NCI-H510A (cell line): ENCODE data around the gene G3BP1.
"Not testable (repeated sequence)": the region's sequence is repeated elsewhere in the genome, so short reads cannot be mapped to it uniquely, and the experiment has no call there.

Experiments used
- DNase-seq: peaks from one replicate; lab custom pipeline; 2025; lab: John Stamatoyannopoulos, UW

G3BP1 gene

GRCh38 chr5:151757233-151758140 lies 14.3 kb upstream of the G3BP1 start:
- DNase-seq = no peak

GRCh38 chr5:151758141-151758429 lies 13.7 kb upstream of the G3BP1 start:
- no peak for DNase-seq

- DNase-seq = peak; percentile 77
These were observed 13.1 kb upstream of the G3BP1 start, which contains the start of gene ATOX1 for GRCh38 chr5:151758430-151759241. Gene ATOX1, minus strand, starts transcription at chr5:151758631. Its CDS starts 80 bp downstream, at chr5:151758551.

GRCh38 chr5:151764801-151765200 lies 7.0 kb upstream of the G3BP1 start:
- DNase-seq = no peak

- no peak for DNase-seq
These were observed 4.8 kb upstream of the G3BP1 start for GRCh38 chr5:151766975-151767374.

- peak; percentile 49 for DNase-seq
These were observed 1.1 kb upstream of the G3BP1 start for GRCh38 chr5:151770383-151771258.

- DNase-seq = no peak
These were observed 483 bp downstream of the G3BP1 start for GRCh38 chr5:151772029-151772845.

- no peak for DNase-seq
These were observed 1.2 kb downstream of the G3BP1 start for GRCh38 chr5:151772846-151773561.

- DNase-seq = no peak
These were observed 2.2 kb downstream of the G3BP1 start for GRCh38 chr5:151773951-151774350.

GRCh38 chr5:151775025-151775606 lies 3.4 kb downstream of the G3BP1 start:
- DNase-seq = no peak

- no peak for DNase-seq
These were observed 7.9 kb downstream of the G3BP1 start for GRCh38 chr5:151779531-151780125.

GRCh38 chr5:151780348-151780747 lies 8.6 kb downstream of the G3BP1 start:
- no peak for DNase-seq

- no peak for DNase-seq
These were observed 9.4 kb downstream of the G3BP1 start for GRCh38 chr5:151781201-151781600.

GRCh38 chr5:151783664-151784063 lies 11.9 kb downstream of the G3BP1 start:
- DNase-seq = not testable (repeated sequence)

GRCh38 chr5:151784141-151784540 lies 12.4 kb downstream of the G3BP1 start:
- no peak for DNase-seq

GRCh38 chr5:151786468-151786867 lies 14.7 kb downstream of the G3BP1 start:
- DNase-seq = no peak

- no peak for DNase-seq
These were observed 16.1 kb downstream of the G3BP1 start for GRCh38 chr5:151787817-151788216.

GRCh38 chr5:151793358-151793757 lies 21.6 kb downstream of the G3BP1 start:
- no peak for DNase-seq

- no peak for DNase-seq
These were observed 23.7 kb downstream of the G3BP1 start for GRCh38 chr5:151795426-151795825.

GRCh38 chr5:151798674-151799073 lies 26.9 kb downstream of the G3BP1 start:
- DNase-seq = no peak
